Mononuclear cell (primary cell): Measurements from ENCODE around the gene LRRTM3. TPM values are rescaled to one million over a fixed set of nuclear protein-coding genes. Genes with fewer than 3 reads are reported as not detected.

ENCODE experiments used
- H3K27me3 ChIP-seq: 2 replicates; pipeline ENCODE4 v1.6.0; 2011; ENCODE audit warnings: low read length, control low read depth; ENCODE audit not compliant: insufficient read depth
- H3K4me1 ChIP-seq: 2 replicates; pipeline ENCODE4 v1.5.1; 2011; ENCODE audit warnings: mild to moderate bottlenecking, low read length, control low read depth; ENCODE audit not compliant: insufficient read depth
- H3K4me3 ChIP-seq: 2 replicates; pipeline ENCODE4 v1.5.1; 2011; ENCODE audit warnings: mild to moderate bottlenecking, low read length, moderate library complexity
- H3K9me3 ChIP-seq: 2 replicates; pipeline ENCODE4 v1.5.1; 2011; ENCODE audit warnings: low read depth, mild to moderate bottlenecking, control low read depth, low read length
- total RNA-seq: library from RNA; depleted of rRNA; stranded (reverse); fragments of >200 nt; gene quantifications from one replicate; pipeline ENCODE4 v1.2.3, GENCODE V29; 2012

Gene LRRTM3
- total RNA-seq, 1 donor = not detected

GRCh38 chr10:67100951-67101350 is 175.1 kb downstream of the LRRTM3 start:
- H3K9me3 ChIP-seq = no peaks in the 10 kb centered on the region
- no peaks in the 10 kb centered on the region for H3K27me3 ChIP-seq
- H3K4me3 ChIP-seq = no peak overlapping the region
- no peaks in the 10 kb centered on the region for H3K4me1 ChIP-seq

GRCh38 chr10:67107670-67108069 is 181.8 kb downstream of the LRRTM3 start:
- Histone ChIP-seq H3K4me1 (no peaks in the 10 kb centered on the region), H3K4me3 (no peak overlapping the region), H3K27me3 (no peaks in the 10 kb centered on the region), H3K9me3 (no peaks in the 10 kb centered on the region)

DNA sequence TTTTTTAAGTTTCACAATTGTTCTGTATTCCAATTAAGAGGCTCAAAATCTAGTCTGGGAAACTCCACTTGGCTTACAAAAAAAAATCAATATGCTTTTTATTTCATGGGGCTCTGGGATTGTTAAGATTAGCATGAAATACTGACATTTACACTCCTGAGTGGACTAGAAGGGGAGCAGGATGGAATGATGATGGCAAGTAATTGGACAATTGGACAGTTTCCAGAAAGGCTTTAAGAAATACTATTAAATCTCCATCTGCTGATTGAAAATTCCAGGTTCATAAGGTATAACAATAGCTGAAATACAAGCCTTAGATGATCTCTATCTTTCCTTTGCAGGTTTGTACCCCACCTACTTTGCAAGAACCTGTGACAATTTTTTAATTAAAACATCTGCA is 184.4 kb downstream of the LRRTM3 start:
- Histone ChIP-seq H3K4me1 (no peaks in the 10 kb centered on the region), H3K9me3 (no peaks in the 10 kb centered on the region), H3K4me3 (no peak overlapping the region), H3K27me3 (no peaks in the 10 kb centered on the region)

DNA sequence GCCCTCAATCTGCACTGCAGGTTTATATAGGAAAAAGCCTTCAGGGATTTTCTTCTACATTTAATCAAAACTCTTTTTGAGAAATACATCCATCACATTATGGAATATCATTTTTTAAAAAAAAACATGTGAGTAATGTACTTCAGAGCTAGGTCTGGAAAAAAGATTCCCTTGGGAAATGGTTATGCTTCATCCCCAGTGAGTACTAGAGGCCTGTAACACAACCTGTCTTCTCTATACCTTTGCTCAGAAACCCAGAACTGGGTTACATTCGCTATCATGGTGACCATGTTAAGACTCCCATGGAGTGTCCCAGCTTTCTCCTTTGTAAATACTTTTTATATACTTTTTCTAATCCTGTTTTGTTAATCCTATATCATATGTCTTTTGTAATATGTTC is 186.9 kb downstream of the LRRTM3 start:
- Histone ChIP-seq H3K27me3 (no peaks in the 10 kb centered on the region), H3K4me3 (no peak overlapping the region), H3K4me1 (no peaks in the 10 kb centered on the region), H3K9me3 (no peaks in the 10 kb centered on the region)

GRCh38 chr10:67114945-67115344 is 189.1 kb downstream of the LRRTM3 start:
- no peaks in the 10 kb centered on the region for H3K9me3 ChIP-seq
- no peaks in the 10 kb centered on the region for H3K27me3 ChIP-seq
- no peaks in the 10 kb centered on the region for H3K4me1 ChIP-seq
- H3K4me3 ChIP-seq = no peak overlapping the region

- H3K27me3 ChIP-seq = no peaks in the 10 kb centered on the region
- H3K9me3 ChIP-seq = no peaks in the 10 kb centered on the region
- H3K4me3 ChIP-seq = no peak overlapping the region
- H3K4me1 ChIP-seq = no peaks in the 10 kb centered on the region
Measured at GRCh38 chr10:67115972-67116371, 190.1 kb downstream of the LRRTM3 start.

DNA sequence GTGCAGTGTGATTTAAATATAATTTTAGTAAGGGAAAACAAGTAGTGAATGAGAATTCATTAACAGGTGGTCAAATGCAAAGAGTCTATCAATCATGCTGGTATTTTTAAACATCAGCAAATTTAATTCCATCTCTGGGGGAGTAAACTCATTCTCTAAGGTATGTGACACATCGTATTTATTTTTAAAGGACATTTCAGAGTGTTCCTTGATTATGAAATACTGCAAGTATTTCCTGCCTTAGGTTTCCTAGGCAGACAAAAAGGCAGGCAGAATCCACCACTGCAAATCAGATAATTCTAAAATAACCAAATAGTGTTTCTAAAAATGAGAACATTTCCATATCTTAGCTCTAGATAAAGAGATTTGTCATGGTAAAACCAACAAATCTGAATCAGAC is 193.8 kb downstream of the LRRTM3 start:
- Histone ChIP-seq H3K9me3 (no peaks in the 10 kb centered on the region), H3K4me3 (no peak overlapping the region), H3K4me1 (no peaks in the 10 kb centered on the region), H3K27me3 (no peaks in the 10 kb centered on the region)

DNA sequence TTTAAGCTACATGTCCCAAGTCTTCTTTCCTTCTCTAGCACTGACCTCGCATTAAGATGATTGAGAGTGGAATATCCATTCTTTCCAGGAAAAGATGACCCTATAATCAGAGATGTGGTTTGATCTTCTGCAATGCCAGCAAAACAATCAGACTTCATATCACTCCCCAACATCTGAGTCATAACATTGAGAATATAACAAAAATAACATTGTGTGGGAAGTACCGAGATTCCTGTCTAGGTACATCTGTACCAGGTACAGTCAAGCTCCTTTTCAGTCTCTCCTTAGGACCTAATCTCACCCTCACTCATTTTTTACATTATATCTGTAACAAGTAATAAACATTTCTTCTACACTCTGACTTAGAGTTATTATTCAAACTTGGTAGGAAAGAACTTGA is 201.6 kb downstream of the LRRTM3 start:
- Histone ChIP-seq H3K4me3 (no peak overlapping the region), H3K9me3 (no peaks in the 10 kb centered on the region), H3K27me3 (no peaks in the 10 kb centered on the region), H3K4me1 (no peaks in the 10 kb centered on the region)

DNA sequence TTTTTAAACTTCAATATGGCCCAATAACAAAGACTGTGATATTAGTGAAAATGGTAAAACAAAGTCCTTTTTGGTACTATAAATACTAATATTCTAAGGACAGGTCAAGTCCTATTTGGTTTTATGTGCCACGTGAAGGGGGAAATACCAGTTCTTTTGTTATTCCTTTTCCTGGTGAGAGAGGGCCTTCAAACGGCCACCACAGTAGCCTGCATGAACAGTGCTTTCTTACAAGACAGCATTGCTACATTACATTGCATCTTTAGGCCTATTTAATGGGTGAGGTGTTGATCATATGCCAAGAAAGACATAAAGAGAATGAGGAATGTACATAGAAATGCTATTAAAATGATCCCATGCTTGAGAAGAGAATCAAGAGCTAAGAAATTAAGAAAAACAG is 214.8 kb downstream of the LRRTM3 start:
- H3K9me3 ChIP-seq = no peaks in the 10 kb centered on the region
- H3K4me1 ChIP-seq = no peaks in the 10 kb centered on the region
- no peaks in the 10 kb centered on the region for H3K27me3 ChIP-seq
- no peak overlapping the region for H3K4me3 ChIP-seq

- Histone ChIP-seq H3K9me3 (no peaks in the 10 kb centered on the region), H3K4me1 (no peaks in the 10 kb centered on the region), H3K4me3 (no peak overlapping the region), H3K27me3 (no peaks in the 10 kb centered on the region)
Measured at GRCh38 chr10:67141300-67141699, 215.5 kb downstream of the LRRTM3 start.

DNA sequence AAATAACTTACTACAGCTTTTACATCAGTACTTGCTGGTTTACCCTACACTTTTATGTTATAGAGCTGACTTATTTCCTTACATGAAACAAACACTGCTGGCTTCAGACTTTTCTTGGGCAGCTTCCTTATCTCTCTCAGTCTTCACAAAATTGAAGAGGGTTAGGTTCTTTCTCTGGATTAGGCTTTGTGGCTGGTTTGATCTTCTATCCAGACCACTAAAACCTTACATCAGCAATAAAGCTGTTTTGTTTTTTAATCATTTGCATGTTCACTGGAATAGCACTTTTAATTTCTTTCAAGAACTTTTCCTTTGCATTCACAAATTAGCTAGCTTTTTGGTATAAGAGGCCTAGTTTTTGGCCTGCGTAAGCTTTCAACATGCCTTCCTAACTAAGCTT is 218.7 kb downstream of the LRRTM3 start:
- Histone ChIP-seq H3K4me3 (no peak overlapping the region), H3K4me1 (no peaks in the 10 kb centered on the region), H3K27me3 (no peaks in the 10 kb centered on the region), H3K9me3 (no peaks in the 10 kb centered on the region)
